Activated CD8-positive, alpha-beta memory T cell treated with anti-CD3 and anti-CD28 coated beads, Interleukin-2, amount 10 ng/mL, durations not matched to agents 7 days and 5 days (primary cell): ENCODE results near the gene PSMG4. TPM values are rescaled to one million over a fixed set of nuclear protein-coding genes. Genes with fewer than 3 reads are reported as not detected.

Experiments
- ATAC-seq: fragments of 150-1000 bp; cut with Tn5 transposase; one replicate; pipeline ENCODE4 v1.10.0; 2021; ENCODE audit warnings: moderate library complexity
- CTCF ChIA-PET: fragments of 350-600 bp; sonication (Branson Sonifier 250); formaldehyde crosslinking; loops from one replicate; lab custom pipeline; 2021; ENCODE audit warnings: antibody characterized with exemption; lab: Charles Lee
- DNase-seq: peaks from one replicate; pipeline ENCODE4 v3.0.0-alpha.2; 2020
- H3K27ac Mint-ChIP-seq: one replicate; pipeline ENCODE4 v1.8.0; 2021; ENCODE audit warnings: mild to moderate bottlenecking, mixed read lengths
- H3K27me3 Mint-ChIP-seq: one replicate; pipeline ENCODE4 v1.8.0; 2021; ENCODE audit warnings: mixed read lengths
- H3K36me3 Mint-ChIP-seq: one replicate; pipeline ENCODE4 v1.8.0; 2021; ENCODE audit warnings: mild to moderate bottlenecking, mixed read lengths
- H3K4me1 Mint-ChIP-seq: one replicate; pipeline ENCODE4 v1.8.0; 2021; ENCODE audit warnings: mixed read lengths
- H3K4me3 Mint-ChIP-seq: one replicate; pipeline ENCODE4 v1.8.0; 2021; ENCODE audit warnings: mild to moderate bottlenecking, moderate library complexity, mixed read lengths
- H3K9me3 Mint-ChIP-seq: one replicate; pipeline ENCODE4 v1.8.0; 2022; ENCODE audit warnings: low read depth, mixed read lengths
- total RNA-seq, 2 experiments: library from RNA; stranded (reverse); gene quantifications; one replicate each; pipeline ENCODE4 v1.2.3, GENCODE V29; 2021

The PSMG4 gene
- total RNA-seq, 2 experiments from 2014 or later = 24.4 TPM

DNA sequence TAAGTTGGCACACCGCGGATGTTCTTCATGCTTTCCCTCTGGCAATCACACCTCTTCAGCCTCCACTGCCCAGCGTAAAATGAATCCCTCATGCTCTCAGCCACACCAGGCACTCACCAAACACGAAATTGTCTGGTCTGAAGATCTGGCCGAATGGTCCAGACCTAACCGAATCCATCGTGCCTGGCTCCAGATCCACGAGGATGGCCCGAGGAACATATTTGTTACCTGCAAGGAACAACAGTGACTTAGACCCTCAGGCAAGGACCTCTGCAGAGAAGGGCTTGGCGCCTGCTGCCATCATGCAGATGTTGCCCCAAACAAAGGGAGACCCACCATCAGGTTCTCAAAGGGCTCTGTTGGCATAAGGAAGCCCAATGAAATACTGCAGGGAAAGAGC lies 32.7 kb upstream of the PSMG4 start:
- Mint-ChIP-seq H3K27ac (no peak overlapping the region), H3K36me3 (peaks cover 7% of the 10 kb centered on the region), H3K4me3 (no peak overlapping the region), H3K27me3 (peaks cover 68% of the 10 kb centered on the region), H3K9me3 (peaks cover 5% of the 10 kb centered on the region), H3K4me1 (peaks cover 29% of the 10 kb centered on the region)
- CTCF ChIA-PET = interaction anchor here (1.6 kb wide), 1 partner anchor 25 kb away, joined by 5 read pairs; no protein-coding TSS in a partner anchor
- no peak for ATAC-seq
- no peak for DNase-seq

DNA sequence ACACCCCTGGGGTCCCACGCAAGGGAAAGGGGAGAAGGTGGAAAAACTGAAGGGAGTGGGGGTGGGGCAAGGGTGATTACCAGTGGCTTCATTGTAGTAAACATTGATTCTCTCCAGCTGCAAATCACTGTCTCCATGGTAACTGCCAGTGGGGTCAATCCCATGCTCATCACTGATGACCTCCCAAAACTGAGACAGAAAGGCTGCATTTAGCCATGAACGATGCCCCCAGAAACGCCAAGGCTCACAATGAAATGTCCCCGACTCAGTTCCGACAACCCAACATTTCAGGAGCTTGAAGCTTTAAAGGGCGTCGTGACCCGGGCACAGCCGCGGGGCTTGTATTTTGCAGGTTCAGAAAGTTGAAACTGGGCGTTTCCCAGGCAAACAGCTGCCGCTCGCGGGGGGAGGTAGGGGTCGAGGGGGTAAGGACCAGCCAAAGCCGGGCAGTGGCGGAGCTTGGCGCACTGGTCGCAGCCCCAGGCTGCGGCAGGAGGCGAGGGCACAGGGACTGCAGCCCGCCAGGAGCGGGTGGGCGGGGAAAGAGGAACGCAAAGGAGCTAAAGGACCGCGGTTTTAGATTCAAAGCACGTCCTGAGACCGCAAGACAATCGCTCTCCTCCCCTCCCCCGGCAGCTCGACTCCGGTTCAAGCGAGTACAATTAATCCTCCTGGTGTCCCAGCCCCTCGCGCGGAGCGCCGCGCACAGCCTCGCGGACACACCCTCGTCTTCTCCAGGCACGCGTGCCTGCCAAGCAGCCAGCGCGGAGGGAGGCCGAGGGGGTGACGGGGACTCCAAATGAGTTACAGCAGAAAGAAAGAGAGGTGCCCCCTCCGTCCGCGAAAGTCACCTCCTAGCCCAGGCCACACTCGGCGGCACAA lies 32.0 kb upstream of the PSMG4 start:
- peak; percentile 20 for ATAC-seq

DNA sequence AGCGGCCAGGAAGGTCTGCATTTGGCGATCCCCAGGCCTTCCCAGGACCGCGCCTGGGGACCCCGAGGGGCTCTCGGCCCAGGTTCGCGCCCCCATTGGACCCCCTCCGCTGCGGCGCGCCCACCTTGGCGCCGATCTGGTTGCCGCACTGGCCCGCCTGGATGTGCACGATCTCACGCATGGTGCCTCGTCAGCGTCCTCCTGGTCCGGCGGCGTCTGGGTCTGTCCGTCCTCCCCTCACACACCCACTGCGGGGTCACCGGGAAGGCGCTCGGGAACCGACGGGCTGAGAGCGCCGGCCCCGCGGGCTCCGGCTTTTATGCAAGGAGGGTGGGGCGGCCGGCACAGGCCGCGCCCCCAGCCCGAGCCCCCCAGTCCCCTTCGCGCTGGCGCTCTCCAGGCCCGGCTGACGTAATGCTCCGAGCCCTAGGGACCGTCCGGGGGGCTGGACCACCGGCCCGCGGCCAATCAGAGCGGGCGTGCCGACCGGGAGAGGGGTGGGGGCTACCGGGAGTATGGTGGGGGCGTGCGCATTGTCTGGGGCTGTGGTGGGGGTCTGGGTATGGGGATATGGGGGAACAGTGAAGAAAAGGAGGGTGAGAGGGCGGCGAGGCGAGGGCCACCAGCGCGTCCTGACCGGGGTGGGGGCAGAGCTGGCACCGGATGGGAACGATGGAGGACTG lies 31.2 kb upstream of the PSMG4 start, which contains the start of gene TUBB2B:
TSS of gene TUBB2B (minus strand) at position 291 of the 683 bp plus-strand sequence. CDS start at position 181, 110 bp downstream.
- DNase-seq (no peak), ATAC-seq (no peak)
- peak within 1 kb of the TSS; percentile 42 for H3K4me3 Mint-ChIP-seq
- H3K27me3 Mint-ChIP-seq = peaks cover 76% of the 10 kb centered on the region
- H3K4me1 Mint-ChIP-seq = peaks cover 37% of the 10 kb centered on the region
- peaks cover 2% of the 10 kb centered on the region for H3K36me3 Mint-ChIP-seq
- no peaks in the 10 kb centered on the region for H3K9me3 Mint-ChIP-seq
- H3K27ac Mint-ChIP-seq = no peak within 1 kb of the TSS
- CTCF ChIA-PET = interaction anchor here (1.6 kb wide), 1 partner anchor 24 kb away, joined by 5 read pairs; no protein-coding TSS in a partner anchor

More for the DNA sequence above, 32.0 kb upstream of the PSMG4 start:
- Mint-ChIP-seq H3K27me3 (peaks cover 71% of the 10 kb centered on the region), H3K27ac (no peak overlapping the region), H3K4me1 (peaks cover 33% of the 10 kb centered on the region), H3K36me3 (peaks cover 7% of the 10 kb centered on the region), H3K9me3 (peaks cover 5% of the 10 kb centered on the region), H3K4me3 (peak overlapping the region; percentile 42)
- CTCF ChIA-PET = interaction anchor here (1.6 kb wide), 1 partner anchor 25 kb away, joined by 5 read pairs; no protein-coding TSS in a partner anchor
- DNase-seq = no peak

DNA sequence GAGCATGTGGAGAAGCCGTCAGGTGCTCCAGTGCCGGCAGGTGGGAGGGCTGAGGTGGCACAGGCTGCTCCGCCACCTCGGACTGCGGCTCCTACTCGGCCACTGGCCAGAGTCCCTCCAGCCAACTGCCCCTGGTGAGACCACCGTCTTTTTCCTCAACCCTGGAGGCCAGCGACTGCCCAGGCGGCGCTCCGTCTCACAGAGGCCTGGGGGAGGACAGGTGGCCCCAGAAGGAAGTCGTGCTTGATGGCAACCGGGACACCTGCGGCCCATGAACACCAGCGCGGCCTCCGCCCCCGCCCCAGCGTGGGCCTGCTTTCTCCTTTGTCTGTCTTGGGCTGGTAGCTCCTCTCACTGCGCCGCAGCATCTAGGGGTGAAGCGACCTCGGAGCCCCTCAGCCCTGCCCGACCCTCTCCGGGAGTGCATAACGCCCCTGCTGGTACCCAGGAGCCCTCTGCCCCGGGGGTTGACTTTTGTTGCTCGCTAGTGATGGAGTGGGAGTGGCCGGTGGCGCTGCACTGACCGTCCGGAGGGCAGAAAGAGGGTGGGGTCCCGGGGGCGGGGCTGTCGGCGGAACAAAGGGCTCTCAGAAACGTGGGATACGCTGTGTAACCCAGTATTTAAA lies 30.6 kb upstream of the PSMG4 start:
- ATAC-seq (no peak), DNase-seq (no peak)
- Mint-ChIP-seq H3K4me3 (peak overlapping the region; percentile 19), H3K9me3 (no peaks in the 10 kb centered on the region), H3K4me1 (peaks cover 37% of the 10 kb centered on the region), H3K36me3 (peaks cover 2% of the 10 kb centered on the region), H3K27me3 (peaks cover 83% of the 10 kb centered on the region), H3K27ac (no peak overlapping the region)
- CTCF ChIA-PET = no interaction called here

DNA sequence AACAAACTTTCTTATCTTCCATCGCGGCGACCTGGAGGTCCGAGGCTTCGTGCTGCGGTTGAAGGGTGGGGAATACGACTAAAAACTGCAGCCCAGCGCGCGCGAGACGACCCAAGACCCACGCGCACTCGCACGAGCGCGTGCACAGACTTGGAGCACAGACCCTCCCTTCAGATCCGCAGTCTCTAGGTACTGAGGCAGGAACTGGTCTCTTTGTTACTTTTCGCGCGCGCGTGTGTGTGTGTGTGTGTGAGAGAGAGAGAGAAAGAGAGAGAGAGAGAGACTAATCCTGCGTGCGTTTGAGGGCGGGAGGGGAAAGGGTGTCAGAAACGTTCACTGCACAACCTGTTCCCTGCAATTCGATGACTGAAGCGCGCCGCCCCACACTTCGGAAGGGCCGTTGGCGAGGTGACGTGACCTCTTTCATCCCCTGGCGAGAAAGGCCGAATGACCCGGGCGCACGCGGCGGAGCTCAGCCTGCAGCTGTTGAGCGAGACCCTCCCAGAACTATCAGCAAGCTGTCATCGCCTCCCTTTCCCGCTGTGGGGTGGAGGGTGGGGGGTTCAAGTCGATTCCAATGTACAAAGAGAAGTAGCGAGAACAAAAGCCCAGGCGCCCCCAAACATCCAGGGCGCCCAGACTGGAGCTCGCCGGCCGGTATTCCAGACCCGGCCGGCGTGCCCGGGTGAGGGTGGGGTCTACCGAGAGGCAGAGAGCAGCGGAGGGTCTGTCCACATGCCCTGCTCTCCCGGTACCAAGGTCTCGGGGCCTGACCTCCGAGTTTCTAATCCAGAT lies 29.8 kb upstream of the PSMG4 start:
- Mint-ChIP-seq H3K4me1 (peaks cover 37% of the 10 kb centered on the region), H3K27me3 (peaks cover 84% of the 10 kb centered on the region), H3K36me3 (peaks cover 2% of the 10 kb centered on the region), H3K4me3 (peak overlapping the region; percentile 62), H3K27ac (no peak overlapping the region), H3K9me3 (no peaks in the 10 kb centered on the region)
- ATAC-seq (peak; percentile 24), DNase-seq (peak; percentile 49)
- CTCF ChIA-PET = interaction anchor here (1.2 to 1.4 kb wide), 4 partner anchors 19 to 72 kb away, joined by 3 to 13 read pairs (median 4); partner anchors contain the start of gene TUBB2A

DNA sequence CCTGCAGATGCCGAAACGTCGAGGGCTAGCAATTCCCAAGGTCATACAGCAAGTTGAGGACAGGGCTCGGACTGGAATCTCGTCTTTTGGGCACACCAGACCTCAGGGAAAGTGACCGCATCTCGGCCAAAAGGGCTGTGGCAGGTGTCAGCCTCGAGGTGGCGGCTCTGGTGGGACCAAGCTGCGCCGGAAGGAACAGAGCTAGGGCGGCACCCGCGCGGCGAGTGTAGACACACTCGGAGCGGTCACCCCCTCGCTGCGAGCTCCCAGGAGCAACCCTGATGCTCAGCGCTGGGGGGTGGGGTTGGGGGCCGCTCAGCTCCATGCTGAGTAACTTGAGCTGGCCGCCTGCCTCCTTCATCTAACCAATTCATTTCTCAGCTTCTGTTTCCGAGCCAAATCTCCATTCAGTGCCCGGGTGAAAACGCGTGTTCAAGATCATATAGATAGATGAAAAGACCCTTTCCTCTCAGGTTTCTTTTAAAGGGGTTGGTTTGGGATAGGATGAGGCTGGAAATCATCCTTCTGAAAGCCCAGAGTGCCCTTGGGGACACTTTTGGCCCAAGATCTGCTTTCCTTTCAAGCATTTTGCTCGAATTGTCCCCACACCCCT lies 29.1 kb upstream of the PSMG4 start:
- CTCF ChIA-PET = interaction anchor here (0.8 to 1.4 kb wide), 5 partner anchors 19 to 1620 kb away, joined by 3 to 13 read pairs (median 3); partner anchors contain the start of genes FOXC1 and TUBB2A
- peak overlapping the region; percentile 43 for H3K4me3 Mint-ChIP-seq
- H3K27ac Mint-ChIP-seq = peak overlapping the region; percentile 19
- ATAC-seq (peak; percentile 69), DNase-seq (peak; percentile 59)
- H3K27me3 Mint-ChIP-seq = peaks cover 86% of the 10 kb centered on the region
- H3K9me3 Mint-ChIP-seq = no peaks in the 10 kb centered on the region
- H3K36me3 Mint-ChIP-seq = peaks cover 2% of the 10 kb centered on the region
- H3K4me1 Mint-ChIP-seq = peaks cover 37% of the 10 kb centered on the region

DNA sequence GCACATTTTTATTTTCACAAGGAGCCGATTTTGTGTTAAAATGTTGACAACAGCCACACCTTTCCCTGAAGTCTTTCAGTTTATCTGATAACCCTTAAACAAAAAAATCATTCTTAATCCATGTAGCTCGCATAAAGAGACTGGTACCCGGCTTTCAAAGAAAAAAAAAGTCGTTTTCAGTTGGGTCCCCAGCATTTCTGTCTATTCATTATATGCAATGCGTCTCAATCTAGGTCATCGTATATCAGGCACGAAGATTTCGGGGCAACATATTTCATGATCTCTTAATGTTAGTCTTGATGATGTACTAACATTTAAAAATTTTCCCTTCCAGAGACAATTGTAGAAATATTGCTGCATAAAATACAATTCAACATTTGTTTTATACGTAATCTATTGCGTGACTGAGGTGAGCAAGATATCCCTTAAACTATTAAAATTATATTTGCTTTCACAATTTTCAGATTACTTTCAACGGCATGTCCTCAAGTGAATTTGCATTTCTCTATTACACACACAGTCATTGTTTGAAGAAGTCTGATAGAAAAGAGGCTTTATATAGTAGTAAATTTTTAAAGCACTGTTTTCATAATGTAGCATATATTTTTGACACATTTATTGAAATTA lies 28.4 kb upstream of the PSMG4 start:
- H3K27me3 Mint-ChIP-seq = peaks cover 87% of the 10 kb centered on the region
- H3K4me3 Mint-ChIP-seq = no peak overlapping the region
- peaks cover 37% of the 10 kb centered on the region for H3K4me1 Mint-ChIP-seq
- CTCF ChIA-PET = interaction anchor here (0.8 to 2.2 kb wide), 5 partner anchors 18 to 1621 kb away, joined by 3 to 16 read pairs (median 4); partner anchors contain the start of gene FOXC1
- no peak for ATAC-seq
- peaks cover 2% of the 10 kb centered on the region for H3K36me3 Mint-ChIP-seq
- no peaks in the 10 kb centered on the region for H3K9me3 Mint-ChIP-seq
- no peak for DNase-seq
- no peak overlapping the region for H3K27ac Mint-ChIP-seq

DNA sequence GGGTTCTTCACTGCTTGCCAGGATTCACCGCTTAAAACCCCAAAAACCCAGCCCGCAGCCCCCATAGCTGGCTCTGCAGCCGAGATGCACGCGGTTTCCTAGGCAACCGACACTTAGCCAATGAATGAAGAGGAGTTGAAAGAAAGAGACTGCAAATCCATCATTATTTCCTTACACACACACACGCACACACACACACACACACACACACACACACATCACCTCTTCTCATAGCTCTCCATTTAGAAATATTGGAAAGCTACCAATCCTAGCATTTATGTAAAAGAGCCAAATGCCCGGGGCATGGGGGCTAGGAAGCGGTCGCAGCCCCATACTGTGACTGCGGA lies 27.9 kb upstream of the PSMG4 start:
- Mint-ChIP-seq H3K4me1 (peaks cover 37% of the 10 kb centered on the region), H3K36me3 (peaks cover 2% of the 10 kb centered on the region), H3K9me3 (no peaks in the 10 kb centered on the region), H3K27ac (no peak overlapping the region), H3K27me3 (peaks cover 87% of the 10 kb centered on the region), H3K4me3 (no peak overlapping the region)
- CTCF ChIA-PET = interaction anchor here (1.1 to 2.2 kb wide), 2 partner anchors 20 to 111 kb away, joined by 3 to 16 read pairs; no protein-coding TSS in a partner anchor
- DNase-seq (no peak), ATAC-seq (no peak)

DNA sequence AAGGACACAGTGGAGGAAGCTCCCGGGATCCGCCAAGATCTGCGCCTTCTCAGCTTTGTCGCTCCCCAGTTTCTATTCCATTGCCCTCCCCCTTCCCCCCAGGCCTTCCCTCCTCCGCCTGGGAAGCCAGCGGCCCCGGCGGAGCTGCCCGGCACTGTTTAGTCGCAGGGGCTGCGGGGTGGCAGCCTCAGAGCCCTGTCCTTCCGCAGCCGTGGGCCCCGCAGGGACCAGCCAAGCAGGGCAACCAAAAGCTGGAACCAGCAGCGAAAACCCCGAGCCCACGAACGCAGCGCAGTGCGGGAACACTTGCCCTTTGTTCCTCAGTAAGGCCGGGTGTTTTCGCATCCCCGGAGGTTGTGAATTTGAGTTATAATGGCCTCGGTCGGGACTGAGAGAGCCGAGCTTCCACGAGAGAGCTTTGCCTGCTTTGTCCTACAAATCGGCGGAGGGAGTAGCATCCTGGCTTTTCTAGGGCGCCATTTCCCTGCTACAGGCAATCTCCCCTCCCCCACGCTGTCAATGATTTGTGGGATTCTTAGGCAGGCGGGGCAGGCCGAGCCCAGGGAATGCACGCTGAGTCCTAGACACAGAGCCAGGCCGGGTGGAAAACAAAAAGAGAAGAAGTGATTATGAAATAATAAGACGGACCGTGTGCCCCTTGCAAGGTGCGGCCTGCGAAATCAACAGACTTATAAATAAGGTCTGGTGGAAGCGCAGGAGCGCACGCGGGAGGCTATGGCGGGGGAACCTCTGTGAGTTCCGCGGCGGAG lies 27.3 kb upstream of the PSMG4 start:
- H3K4me1 Mint-ChIP-seq = peaks cover 37% of the 10 kb centered on the region
- DNase-seq = no peak
- CTCF ChIA-PET = interaction anchor here (1.1 to 2.2 kb wide), 3 partner anchors 17 to 112 kb away, joined by 3 to 16 read pairs (median 3); no protein-coding TSS in a partner anchor
- peaks cover 2% of the 10 kb centered on the region for H3K36me3 Mint-ChIP-seq
- no peak overlapping the region for H3K27ac Mint-ChIP-seq
- H3K27me3 Mint-ChIP-seq = peaks cover 87% of the 10 kb centered on the region
- no peaks in the 10 kb centered on the region for H3K9me3 Mint-ChIP-seq
- no peak overlapping the region for H3K4me3 Mint-ChIP-seq
- ATAC-seq = no peak

DNA sequence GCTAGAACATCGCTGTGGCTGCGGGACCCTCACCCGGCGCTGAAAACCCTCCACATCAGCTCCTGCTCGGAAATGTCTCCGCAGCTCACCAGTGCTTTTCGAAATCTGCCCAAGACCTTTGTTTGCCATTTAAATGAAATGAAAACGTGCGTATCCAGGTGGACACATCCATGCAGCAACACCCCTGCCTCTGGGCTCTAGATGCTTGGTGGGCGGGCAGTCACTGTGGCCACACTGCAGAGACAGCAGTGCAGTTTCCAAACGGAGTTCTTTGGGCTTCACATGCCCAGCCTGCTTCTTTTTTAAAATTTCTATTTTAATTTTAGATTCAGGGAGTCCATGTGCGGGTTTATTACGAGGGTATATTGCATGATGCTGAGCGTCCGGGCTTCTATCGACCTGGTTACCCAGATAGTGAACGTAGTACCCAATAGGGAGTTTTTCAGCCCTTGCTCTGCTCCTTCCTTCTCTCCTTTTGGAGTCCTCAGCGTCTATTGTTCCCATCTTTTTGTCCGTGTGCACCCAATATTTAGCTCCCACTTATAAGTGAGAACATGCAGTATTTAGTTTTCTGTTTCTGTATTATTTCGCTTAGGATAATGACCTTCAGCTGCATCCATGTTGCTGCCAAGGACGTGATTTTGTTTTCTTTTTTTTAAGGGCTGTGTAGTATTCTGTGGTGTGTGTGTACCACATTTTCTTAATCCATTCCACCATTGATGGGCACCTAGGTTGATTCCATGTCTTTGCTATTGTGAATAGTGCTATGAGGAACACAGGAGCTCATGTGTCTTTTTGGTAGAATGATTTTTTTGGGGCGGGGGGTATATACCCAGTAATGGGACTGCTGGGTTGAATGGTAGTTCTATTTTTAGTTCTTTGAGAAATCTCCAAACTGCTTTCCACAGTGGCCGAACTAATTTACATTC lies 26.5 kb upstream of the PSMG4 start:
- Mint-ChIP-seq H3K9me3 (no peaks in the 10 kb centered on the region), H3K4me3 (no peak overlapping the region), H3K27ac (no peak overlapping the region), H3K36me3 (peaks cover 2% of the 10 kb centered on the region), H3K27me3 (peaks cover 87% of the 10 kb centered on the region), H3K4me1 (peaks cover 34% of the 10 kb centered on the region)
- CTCF ChIA-PET = interaction anchor here (1.4 to 2.2 kb wide), 2 partner anchors 16 to 19 kb away, joined by 3 to 16 read pairs; no protein-coding TSS in a partner anchor
- DNase-seq = no peak
- ATAC-seq = no peak
